Head of caudate nucleus (tissue), 42 donors: ENCODE data around the gene MAT2B.
"Not testable (repeated sequence)": the region's sequence is repeated elsewhere in the genome, so short reads cannot be mapped to it uniquely, and the experiment has no call there.

Source experiments
- DNase-seq, 42 donors: peaks; one replicate each; pipeline versions ENCODE4 v3.0.0 to v3.0.0-alpha.2; 2020 to 2021; ENCODE audit warnings: mixed read lengths in 7 of 42
- intact Hi-C: fragments of 100-400 bp; cut with DNase I; formaldehyde crosslinking; loops from one replicate; pipeline ENCODE4 v1.15.0; 2022

MAT2B gene

DNA sequence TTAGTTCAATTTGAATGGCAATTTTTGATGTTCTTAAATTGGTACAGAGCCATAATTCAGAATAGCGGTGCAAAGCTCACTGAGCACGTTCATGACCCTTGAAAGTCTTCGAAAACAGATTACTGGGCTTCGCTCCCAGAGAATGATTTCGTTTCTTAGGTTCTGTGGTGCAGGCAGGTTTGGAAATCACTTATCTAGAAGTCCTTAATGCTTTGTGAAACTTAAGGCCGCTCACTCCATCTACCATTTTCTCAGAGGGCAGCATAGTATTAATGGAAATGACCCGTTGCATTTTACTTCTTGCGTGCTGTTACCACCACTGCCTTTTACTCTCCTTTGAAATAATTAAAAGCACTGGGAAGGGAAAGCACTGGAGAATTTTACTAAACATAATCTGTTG is 2.9 kb upstream of the MAT2B start:
- intact Hi-C loops = no loop called here
- DNase-seq = no peak

DNA sequence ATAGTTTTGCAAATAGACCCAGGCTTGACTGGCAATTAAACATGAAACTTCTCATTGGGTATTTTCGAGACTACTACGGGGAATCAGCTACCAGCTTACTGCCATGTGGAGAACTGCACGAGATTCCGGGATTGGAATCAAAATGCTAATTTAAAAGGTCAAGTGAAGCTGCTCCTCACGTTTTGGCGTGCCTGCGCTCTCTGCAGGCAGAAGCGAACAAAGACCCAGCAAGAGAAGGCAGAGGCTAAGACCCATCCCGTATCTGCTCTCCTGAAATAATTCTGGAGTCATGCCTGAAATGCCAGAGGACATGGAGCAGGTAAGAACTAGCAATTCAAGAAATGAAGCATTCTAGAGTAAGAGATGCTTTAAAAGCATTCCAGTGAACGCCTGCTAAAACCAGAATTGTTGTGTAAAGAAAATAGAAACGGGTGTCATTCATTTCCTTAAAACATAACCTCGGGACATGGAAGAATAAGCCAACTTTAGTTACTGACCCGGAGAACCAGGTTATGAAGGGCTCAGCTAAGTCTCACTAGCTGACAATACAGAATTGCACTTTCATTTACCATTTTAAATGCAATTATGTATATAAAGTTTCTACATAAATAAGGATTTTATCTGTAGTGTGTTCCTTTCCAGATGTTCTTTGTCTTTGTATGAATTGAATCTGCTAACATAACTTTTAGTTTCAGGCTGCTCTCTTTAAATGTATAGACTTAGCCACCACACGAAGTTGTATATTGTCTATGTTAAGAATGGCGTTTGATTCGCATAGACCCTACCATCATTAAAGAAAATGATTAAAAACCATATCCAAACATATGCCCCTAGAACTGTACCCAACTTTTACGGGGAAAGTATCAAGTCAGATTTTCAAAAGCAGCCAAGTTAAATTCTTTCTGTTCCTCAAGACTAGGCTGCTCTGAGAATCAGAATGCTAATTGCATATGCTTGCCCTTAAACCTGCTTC is 2.0 kb upstream of the MAT2B start:
- peak; percentile 25 to 80 (median 61) for DNase-seq

DNA sequence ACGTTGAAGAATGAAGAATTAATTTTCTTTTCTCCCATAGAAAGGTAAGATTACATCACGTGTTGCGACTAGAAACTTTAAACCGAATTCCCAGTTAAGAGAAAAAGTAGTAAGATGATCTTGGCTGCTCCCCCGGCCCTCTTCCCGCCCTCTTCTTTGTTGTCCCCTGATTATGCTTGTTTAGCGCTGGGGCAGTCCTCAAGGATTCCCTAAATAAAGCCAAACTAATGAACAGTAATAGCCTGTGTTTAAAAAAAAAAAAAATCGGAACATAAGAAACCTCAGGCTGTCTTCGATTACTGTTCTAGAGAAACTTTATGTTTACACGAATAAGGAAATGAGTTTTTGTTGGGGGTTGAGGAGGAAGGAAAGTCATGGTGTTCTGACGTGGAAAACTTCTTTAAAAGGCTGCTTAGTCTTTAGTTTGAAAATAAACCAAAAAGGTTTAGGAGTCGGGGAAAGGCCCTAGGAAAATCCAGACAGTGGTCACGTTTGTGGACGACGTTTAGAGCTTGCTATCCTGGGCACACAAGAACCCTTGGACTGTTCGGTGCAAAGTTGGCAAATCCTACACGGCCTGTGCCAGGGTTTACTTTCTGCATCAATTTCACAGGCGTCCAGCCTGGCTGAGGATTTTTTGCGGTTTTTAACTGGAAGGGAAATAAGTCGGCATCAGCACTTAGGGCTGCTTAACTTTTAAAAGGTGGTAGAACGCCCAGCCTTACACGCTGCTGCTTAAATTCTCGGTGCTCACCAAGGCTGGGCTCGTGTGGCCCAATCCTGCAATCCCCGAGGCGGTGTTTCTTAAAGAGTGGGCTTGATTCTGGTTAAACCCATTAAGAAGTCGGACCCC is 1.1 kb upstream of the MAT2B start:
- intact Hi-C loops = no loop called here
- peak; percentile 14 to 76 (median 42) for DNase-seq

More for the DNA sequence above, 2.0 kb upstream of the MAT2B start:
- intact Hi-C loops = no loop called here

DNA sequence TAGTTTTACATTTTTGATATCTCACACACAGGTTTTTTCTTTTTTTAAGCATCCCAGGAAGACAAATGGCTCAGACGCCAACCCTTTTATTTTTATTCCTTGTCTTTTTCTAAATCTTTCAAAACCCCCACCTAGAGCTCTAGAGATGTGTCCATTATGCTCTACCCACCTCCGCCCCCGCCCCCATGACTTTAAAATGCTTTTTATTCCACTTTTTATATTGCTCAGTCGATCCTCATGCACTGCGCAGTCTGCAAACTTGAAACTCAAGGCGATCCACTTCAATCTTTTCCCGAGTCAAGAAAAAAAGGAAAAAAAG is 411 bp upstream of the MAT2B start:
- DNase-seq = peak in 2 of 42 donors; percentile 11 to 21
- intact Hi-C loops = loop anchor here (1.0 kb wide), 1 partner anchor 45 kb away; the partner anchor contains the start of genes HMMR and NUDCD2

DNA sequence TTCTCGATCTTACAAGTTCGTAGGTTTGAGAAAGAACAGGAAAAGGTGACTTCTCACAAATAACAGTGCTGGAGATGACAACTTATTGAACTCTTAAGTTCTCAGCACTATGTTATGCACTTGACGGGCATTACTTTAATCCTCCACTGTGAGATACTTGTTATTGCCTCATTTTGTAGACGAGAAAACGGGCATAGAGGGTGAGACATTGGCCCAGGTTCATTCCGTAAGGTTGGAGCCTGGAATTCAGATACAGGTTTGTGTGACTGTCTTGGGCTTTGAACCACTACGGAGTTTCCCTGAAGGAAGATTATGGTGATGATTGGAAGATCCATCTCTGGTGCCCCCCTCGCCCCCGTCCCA is 657 bp downstream of the MAT2B start:
- intact Hi-C loops = no loop called here
- peak in 2 of 42 donors; percentile 4 to 17 for DNase-seq

DNA sequence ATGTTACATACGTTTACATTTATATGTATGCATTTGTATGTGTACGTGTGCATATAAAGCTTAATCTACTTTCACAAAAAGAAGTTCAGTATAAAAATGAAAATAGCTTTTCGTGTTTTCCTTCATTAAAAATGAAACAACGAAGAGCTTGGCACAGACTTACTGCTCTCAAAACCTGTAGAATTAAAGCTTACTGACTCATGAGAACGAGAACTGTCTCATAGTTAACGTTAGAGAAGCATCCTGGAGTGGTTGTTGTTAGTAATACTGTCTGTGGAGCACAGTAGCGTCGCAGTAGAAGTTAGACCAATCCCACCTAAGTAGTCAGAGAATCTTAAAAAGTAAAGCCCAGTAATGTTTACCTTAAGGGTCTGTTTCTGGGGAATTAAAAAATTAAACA is 1.3 kb downstream of the MAT2B start:
- DNase-seq = no peak
- intact Hi-C loops = no loop called here

DNA sequence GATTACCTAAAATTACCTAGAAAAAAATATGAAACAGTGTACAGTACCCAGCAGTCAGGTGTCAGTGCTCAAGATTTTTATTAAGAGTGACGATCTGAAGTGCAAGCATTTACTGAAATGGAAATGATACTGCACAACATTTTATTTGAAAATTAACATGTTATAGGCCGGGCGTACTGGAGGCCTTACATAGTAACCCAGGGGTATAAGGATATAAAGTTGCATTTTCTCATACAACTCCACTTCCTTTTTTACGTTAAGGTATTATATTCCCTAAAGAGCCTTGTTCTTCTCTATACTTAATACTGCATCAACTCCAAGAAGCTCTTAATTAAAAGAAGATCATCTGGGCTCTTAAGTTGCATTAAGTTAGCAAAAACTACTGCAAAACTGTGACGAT is 3.3 kb downstream of the MAT2B start:
- no peak for DNase-seq
- intact Hi-C loops = no loop called here

DNA sequence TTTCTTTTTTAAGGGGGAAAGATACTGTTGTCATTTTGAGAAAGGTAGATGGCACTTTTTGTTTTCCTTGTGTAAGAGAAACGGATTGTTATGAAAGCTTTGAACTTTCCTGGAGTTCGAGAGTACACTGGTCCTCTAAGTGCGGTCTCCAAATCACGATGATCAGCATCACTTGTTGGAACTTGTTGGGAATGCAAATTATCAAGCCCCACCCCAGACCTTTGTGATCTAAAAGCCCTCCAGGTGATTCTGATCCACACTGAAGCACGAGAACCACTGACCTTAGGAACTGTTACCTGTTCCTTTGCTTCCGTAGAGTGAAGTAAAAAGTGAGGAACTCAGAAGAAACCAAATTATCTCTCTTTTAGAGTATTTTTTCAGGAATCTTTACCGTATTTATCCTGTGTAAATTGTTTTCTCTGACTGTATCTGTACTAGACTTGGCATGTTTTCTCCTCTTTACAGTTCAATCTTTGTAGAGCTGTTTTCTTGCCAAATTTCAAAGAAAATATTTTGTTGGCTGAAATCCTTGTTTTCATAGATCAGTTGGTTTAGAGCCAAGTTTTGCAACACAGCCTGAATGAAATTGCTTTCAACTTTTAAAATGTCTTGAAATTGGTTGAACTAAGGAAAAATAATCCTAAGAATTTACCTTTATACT is 4.0 kb downstream of the MAT2B start:
- intact Hi-C loops = no loop called here
- DNase-seq = no peak

DNA sequence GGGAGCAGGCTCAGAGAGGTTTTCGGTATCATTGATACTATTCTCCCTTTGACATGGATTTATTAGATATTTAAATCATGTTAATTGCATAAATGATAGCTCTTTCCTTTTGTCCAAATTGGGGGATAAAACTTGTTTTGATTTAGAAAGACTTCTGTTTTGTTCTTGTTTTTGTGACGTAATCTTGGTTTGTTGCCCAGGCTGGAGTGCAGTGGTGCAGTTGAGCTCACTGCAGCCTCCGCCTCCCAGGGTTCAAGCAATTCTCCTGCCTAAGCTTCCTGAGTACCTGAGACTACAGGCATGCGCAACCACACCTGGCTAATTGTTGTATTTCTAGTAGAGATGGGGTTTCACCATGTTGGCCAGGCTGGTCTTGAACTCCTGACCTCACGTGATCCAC is 7.1 kb downstream of the MAT2B start:
- DNase-seq = peak in 2 of 42 donors; percentile 21 to 34
- intact Hi-C loops = no loop called here

DNA sequence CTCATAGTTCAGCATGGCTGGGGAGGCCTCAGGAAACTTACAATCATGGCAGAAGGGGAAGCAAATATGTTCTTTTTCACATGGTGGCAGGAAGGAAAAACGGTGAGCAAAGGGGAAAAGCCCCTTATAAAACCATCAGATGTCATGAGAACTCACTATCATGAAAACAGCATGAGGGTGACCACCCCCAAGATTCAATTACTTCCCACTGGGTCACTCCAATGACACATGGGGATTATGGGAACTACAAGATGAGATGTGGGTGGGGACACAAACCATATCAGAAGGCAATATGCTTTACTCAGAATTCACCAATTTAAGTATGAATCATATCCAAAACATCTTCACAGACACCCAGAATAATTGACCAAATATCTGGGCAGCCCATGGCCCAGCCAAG is 19.7 kb downstream of the MAT2B start:
- intact Hi-C loops = no loop called here
- DNase-seq = no peak

DNA sequence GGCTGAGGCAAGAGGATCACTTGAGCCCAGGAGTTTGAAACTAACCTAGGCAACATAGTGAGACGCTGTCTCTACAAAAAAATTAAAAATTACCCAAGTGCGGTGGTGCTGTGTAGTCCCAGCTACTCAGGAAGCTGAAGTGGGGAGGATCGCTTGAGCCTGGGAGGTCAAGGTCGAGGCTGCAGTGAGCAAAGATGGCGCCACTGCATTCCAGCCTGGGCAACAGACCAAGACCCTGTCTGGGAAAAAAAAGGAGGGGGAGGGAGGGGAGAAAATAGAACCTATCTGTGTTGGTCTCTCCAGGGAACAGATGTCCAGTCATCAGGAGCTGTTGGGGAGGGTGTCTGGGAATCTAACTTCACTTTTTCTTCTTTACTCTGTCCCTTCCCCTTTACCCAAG is 24.3 kb downstream of the MAT2B start:
- intact Hi-C loops = no loop called here
- DNase-seq = no peak

DNA sequence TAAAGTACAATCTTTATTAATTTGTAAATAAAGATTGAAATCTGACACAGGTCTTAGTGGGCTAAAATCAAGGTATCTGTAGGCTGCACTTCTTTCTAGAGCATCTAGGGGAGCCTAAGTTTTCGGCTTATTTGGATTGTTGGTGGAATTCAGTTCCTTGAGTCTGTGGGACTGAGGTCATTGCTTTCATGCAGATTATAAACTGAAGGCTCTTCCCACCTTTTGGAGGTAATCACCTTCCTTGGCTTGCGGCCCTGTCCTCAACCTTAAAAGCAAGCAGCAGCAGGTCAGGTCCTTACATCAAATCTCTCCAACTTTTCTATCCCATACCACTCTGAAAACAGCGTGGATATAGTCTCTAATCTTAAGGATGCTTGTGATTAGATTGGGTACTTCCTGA is 25.9 kb downstream of the MAT2B start:
- DNase-seq = no peak
- intact Hi-C loops = no loop called here

DNA sequence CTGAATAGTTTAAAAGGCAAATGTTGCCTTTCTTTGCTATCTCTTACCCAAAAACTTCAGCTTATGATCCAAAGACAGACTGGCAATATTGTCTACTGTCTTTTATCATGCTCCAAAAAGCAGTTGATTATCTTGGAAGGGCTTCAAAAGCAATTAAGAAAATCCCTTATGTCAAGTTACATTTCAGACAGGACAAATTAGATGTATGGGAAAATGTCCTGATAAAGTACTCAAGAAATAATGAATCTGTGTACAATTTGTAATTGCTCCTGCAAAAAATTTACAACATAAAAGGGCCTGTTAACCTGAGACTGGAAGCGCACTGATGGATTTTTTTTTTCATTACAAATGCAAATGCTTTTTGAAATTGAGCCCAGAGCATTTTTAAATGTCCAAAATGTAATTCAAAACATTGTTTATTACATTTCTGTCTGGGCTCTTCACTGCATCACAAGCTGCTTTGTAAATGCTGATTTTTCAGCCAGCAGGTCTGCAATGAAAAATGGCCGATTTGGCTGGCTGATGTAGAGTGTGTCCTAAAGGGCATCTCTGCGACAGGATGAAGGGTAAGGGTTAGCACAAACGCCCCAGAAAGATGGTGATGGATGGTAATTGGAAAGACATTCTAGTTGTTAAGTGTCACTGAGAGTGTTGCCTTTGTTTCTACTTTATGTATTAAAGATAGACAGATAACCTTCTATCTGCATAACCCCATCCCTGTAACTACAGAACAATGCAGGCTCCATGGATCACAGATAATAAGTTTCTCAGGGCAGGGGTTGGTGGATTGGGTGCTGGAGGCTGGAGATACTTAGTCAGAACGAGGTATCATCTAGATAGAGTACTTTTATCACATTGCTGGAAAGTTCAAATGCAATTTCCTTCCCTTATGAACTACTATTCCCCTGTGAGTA is 27.0 kb downstream of the MAT2B start:
- DNase-seq = no peak

DNA sequence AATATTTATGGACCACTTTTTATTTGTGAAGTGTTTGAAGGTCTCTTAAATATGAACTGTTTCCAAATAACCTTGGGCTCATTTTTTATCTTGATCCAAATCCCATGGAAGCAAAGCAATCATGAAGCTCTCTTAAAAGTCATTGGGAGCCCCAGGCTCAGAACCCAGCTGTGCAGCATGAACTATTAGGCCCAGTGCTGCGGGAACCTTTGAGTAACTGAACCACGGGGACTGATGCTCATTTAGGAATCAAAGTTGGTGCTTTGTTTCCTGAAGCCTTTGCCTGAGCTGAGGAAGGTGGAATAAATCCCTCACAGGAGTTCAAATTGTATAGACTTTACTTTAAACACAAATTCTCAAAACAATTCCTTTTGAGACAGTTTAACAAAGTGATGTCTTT is 27.8 kb downstream of the MAT2B start:
- intact Hi-C loops = no loop called here
- no peak for DNase-seq

More for the DNA sequence above, 27.0 kb downstream of the MAT2B start:
- intact Hi-C loops = no loop called here

DNA sequence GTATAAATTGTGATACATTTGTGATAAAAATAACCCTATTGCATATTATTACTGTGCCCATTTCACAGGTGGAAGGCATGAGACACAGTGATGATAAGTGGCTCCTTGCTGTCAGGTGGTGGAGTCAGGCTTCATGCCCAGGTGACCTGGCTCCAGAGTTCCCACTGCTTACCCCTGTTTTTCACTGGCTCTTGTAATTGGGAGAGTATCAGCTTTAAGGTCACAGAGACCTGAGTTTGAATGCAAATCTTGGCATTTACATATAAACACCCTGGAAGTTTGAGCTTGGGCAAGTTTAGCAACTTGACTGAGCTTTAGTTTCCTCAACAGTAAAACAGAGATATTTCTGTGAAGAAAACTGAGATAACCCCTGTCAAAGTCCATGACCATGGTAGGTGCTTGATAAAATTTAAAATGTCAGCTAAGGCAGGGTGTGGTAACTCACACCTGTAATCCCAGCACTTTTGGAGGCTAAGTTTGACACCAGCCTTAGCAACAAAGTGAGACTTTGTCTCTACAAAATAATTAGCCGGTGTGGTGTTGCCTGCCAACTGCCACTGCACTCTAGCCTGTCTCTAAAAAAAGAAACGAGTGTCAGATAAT is 29.2 kb downstream of the MAT2B start:
- intact Hi-C loops = no loop called here
- no peak for DNase-seq

DNA sequence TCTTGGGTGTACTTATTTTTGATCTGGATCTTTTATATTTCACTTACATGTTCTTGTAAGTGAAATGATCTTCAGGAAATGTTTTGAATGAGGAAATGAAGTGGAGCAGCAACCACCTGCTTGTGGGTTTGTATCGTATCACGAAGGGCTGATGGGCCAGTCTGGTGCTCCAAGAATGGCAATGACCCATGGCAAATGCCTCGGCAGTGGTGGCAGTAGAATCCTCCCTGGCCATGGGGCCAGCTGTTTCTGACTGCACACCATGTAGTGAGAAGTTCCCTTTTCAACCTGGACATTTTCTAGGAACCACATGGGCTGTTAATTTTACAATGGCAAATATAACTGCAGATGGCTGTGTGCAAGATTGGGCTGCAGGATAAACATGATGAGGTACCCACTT is 29.9 kb downstream of the MAT2B start:
- no peak for DNase-seq
- intact Hi-C loops = no loop called here

DNA sequence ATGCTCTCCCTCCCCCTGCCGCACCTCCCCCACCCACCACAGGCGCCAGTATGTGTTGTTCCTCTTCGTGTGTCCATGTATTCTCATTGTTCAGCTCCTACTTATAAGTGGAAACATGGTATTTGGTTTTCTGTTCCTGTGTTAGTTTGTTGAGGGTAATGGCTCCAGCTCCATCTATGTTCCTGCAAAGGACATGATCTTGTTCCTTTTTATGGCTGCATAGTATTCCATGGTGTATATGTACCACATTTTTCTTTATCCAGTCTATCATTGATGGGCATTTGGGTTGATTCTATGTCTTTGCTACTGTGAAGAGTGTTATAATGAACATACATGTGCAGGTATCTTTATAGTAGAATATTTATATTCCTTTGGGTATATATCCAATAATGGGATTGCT is 31.0 kb downstream of the MAT2B start:
- intact Hi-C loops, DNase-seq: not testable (repeated sequence)

DNA sequence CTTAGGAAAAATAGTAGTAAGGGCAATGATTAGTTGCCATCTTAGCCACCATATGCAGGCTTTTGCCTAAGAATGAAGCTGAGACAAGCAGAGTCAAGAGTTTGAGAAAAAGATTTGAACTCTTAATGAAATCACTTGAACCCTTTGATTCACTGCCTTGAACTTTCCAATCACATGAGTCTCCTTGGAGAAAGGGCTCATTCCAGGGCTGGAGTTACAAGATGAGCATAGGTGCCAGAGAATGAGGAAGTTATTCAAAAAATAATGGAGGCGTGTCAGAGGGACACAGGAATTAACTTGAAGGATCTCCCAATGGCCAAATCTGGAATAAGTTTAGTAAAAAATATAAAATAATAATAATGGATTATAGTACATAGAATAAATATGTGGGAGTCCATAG is 35.3 kb downstream of the MAT2B start:
- intact Hi-C loops = no loop called here
- no peak for DNase-seq
